ENCODE results near the gene ZBTB25. TPM values are rescaled to one million over a fixed set of nuclear protein-coding genes. Genes with fewer than 3 reads are reported as not detected.

The ZBTB25 gene
- total RNA-seq, 6 experiments from 2014 or later: 5.7 to 8.2 (median 7.1) TPM

GRCh38 chr14:64434528-64434927 is 69.1 kb downstream of the ZBTB25 start:
- no peak for DNase-seq
- Mint-ChIP-seq H3K9me3 (no peaks in the 10 kb centered on the region), H3K4me3 (no peak overlapping the region), H3K36me3 (ENCODE audit: low read depth) (peaks cover 34% of the 10 kb centered on the region), H3K27ac (no peak overlapping the region), H3K27me3 (ENCODE audit: insufficient read depth) (0 out of 2 replicates have a peak, but pooled peaks cover 2% of the 10 kb centered on the region), H3K4me1 (ENCODE audit: low read depth) (peaks cover 32% of the 10 kb centered on the region)
- TF ChIP-seq, protein P1, sequence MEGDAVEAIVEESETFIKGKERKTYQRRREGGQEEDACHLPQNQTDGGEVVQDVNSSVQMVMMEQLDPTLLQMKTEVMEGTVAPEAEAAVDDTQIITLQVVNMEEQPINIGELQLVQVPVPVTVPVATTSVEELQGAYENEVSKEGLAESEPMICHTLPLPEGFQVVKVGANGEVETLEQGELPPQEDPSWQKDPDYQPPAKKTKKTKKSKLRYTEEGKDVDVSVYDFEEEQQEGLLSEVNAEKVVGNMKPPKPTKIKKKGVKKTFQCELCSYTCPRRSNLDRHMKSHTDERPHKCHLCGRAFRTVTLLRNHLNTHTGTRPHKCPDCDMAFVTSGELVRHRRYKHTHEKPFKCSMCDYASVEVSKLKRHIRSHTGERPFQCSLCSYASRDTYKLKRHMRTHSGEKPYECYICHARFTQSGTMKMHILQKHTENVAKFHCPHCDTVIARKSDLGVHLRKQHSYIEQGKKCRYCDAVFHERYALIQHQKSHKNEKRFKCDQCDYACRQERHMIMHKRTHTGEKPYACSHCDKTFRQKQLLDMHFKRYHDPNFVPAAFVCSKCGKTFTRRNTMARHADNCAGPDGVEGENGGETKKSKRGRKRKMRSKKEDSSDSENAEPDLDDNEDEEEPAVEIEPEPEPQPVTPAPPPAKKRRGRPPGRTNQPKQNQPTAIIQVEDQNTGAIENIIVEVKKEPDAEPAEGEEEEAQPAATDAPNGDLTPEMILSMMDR (IDR thresholded peaks at IDR 0.05): no peak

GRCh38 chr14:64423987-64424386 is 79.7 kb downstream of the ZBTB25 start:
- Mint-ChIP-seq H3K4me3 (no peak overlapping the region), H3K4me1 (ENCODE audit: low read depth) (peaks cover 53% of the 10 kb centered on the region), H3K27me3 (ENCODE audit: insufficient read depth) (peaks cover 2% of the 10 kb centered on the region; the same call in 1 of the 2 replicates), H3K9me3 (no peaks in the 10 kb centered on the region), H3K27ac (peak overlapping the region; percentile 47; the same call in 1 of the 2 replicates), H3K36me3 (ENCODE audit: low read depth) (peaks cover 57% of the 10 kb centered on the region)
- DNase-seq: peak; percentile 17
- TF ChIP-seq, protein P1 (IDR thresholded peaks at IDR 0.05): no peak

DNA sequence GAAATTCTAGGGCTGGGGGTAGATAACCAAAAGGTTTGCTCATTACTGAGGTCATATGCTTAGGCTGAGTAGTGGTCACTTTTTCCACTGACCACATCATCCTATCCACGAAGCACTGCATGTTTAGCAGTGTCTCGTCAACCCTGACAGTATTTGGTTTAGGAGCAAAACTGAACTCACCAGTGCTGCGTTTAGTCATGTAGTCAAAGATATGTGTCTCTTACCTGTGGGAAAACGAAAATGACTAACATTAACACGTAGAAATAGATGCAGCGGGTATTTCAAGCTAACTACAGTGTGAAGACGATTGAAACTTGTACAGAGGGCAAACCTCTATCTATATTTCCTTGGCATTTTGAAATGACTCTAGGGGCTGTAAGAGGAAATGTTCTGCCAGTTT is 80.9 kb downstream of the ZBTB25 start:
- H3K9me3 Mint-ChIP-seq: no peaks in the 10 kb centered on the region
- TF ChIP-seq, protein P1 (IDR thresholded peaks at IDR 0.05): no peak
- H3K36me3 Mint-ChIP-seq (ENCODE audit: low read depth): peaks cover 57% of the 10 kb centered on the region
- peaks cover 2% of the 10 kb centered on the region; the same call in 1 of the 2 replicates for H3K27me3 Mint-ChIP-seq (ENCODE audit: insufficient read depth)
- H3K27ac Mint-ChIP-seq: no peak overlapping the region
- no peak for DNase-seq
- peaks cover 55% of the 10 kb centered on the region for H3K4me1 Mint-ChIP-seq (ENCODE audit: low read depth)
- H3K4me3 Mint-ChIP-seq: no peak overlapping the region

DNA sequence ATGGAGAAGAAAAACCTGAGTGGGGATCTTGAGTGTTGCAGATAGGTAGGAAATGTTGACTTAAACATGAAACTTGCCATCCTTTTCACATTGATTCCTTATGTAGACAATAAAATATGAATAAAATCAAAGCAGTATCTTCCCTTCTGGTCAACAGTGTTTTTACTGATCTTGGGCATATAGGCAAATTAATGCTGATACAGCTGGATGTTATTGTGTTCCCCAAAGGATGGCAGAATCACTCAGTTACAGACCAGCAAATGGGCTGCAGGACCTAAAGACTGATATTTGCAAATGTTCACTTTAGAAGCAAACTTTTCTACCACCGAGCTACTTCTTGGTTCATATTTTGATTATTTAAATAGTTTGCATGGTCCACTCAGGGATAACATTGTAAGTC is 81.6 kb downstream of the ZBTB25 start:
- H3K4me3 Mint-ChIP-seq: no peak overlapping the region
- TF ChIP-seq, protein P1 (IDR thresholded peaks at IDR 0.05): no peak
- H3K27me3 Mint-ChIP-seq (ENCODE audit: insufficient read depth): no peaks in the 10 kb centered on the region; the same call in 1 of the 2 replicates
- no peaks in the 10 kb centered on the region for H3K9me3 Mint-ChIP-seq
- DNase-seq: no peak
- peaks cover 52% of the 10 kb centered on the region for H3K36me3 Mint-ChIP-seq (ENCODE audit: low read depth)
- no peak overlapping the region for H3K27ac Mint-ChIP-seq
- H3K4me1 Mint-ChIP-seq (ENCODE audit: low read depth): peaks cover 58% of the 10 kb centered on the region

DNA sequence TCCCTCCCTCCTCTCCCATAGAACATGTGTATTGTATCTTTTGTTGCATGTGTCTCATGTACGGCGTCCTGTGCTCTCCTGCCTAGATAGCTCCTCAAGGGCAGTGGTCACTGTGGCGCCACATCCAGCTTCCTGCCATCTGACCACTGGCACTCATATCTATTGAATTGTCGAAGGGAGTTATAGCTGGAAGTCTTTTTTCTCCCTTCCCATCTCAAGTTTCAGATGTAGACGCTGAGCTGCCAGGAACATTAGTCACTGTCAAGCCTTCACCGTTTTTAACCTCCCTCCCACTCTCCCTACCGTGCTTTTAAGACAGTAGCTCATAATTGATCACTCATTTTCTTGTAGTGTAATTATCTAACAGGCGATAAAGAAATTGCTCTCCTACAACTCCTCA is 82.5 kb downstream of the ZBTB25 start:
- Mint-ChIP-seq H3K4me1 (ENCODE audit: low read depth) (peaks cover 63% of the 10 kb centered on the region), H3K27ac (peak overlapping the region; percentile 87), H3K9me3 (no peaks in the 10 kb centered on the region), H3K4me3 (peak overlapping the region; percentile 61), H3K27me3 (ENCODE audit: insufficient read depth) (no peaks in the 10 kb centered on the region; the same call in 1 of the 2 replicates), H3K36me3 (ENCODE audit: low read depth) (peaks cover 52% of the 10 kb centered on the region)
- TF ChIP-seq, protein P1 (IDR thresholded peaks at IDR 0.05): no peak
- peak; percentile 72 for DNase-seq
